Measurements from ENCODE around the gene MYORG.
"Not testable (repeated sequence)": the region's sequence is repeated elsewhere in the genome, so short reads cannot be mapped to it uniquely, and the experiment has no call there.

MYORG gene

DNA sequence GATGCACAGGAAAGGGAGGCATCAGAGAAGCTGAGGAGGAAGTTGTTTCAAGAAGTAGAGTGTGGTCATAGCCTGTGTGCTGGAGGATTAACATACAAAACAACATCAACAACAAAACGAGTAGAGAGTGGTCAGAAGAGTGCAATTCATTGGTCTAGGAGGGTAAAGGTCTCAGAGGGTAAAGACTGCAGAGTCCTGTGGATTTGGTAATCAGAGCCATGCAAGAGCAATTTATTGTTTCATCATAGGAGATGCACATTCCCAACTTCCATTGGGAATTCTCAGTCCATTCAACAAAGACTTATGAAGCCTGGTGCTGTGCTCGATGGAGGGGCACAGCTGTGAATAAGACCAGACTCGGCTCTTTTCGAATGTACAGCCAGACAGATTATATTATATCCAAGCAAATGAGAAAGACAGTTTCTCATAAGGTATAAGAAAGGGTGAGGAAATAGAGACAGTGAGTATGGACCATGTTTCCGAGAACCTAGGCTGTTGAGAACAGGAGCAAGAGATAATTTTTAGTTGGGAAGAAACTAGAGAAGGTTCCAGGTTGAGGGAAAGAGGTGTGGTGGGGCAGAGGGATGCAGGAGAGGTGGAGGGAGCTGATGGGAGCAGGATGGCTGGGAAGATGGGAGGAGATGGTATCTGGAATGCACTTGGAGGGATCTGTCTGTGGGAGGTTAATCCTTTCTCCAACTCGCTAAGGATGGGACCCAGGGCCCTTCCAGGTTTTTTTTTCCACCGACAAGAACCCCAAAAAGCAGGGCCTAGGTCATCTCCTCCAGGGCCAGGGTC, 7.9 kb upstream of the MYORG start:
- DNase-seq = no peak

DNA sequence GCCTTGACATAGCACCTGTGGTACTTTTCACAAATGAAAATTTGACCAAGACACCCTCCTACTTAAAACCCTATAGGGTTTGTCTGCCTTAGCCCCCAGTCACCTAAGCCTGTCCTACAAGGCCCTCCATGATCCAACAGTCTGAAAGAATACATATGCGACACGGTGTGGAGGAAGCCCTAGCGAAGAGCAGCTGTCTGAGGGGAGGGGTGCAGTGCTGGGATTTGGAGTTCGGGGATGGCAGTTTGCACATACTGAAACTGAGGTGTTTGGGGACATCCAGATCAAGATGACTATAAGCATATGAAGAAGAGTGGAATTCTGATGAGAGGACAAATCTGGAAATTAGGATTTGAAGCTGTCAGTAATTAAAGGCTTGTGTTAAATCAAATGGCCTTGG, 7.2 kb upstream of the MYORG start:
- DNase-seq = no peak

GRCh38 chr9:34382879-34383278, 6.2 kb upstream of the MYORG start:
- no peak for DNase-seq

DNA sequence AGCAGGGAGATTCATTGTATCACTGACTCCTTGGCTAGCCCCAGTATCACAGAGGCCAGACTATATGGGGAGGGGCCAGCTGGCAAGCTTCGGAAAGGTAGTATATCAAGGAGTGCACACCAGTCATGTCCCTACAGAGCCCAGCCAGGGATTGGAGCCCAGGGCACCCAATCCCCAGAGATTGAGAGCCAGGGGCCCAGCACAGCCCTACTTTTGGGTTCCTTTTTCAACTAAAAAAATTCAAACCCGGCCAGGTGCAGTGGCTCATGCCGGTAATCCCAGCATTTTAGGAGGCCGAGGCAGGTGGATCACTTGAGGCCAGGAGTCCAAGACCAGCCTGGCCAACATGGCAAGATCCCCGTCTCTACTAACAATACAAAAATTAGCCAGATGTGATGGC, 5.4 kb upstream of the MYORG start:
- DNase-seq = no peak

DNA sequence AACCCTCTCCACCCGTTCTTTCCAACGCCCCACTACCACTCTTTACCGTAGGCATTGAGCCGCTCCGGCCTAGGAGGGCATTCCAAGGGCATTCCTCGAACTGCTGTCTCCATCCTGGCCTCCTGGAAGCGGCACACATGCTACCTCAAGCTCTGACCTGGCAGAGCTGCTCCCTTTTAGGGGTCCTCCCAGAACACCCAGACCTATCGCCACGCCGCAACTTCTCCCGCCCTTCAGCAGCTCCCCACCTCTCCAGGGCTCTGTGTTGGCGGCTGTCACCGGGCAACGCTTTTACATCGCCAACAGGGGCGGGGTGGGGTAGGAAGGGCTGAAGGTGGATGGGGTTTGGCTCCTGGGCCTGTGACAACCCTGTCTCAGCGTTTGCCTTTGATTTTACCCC, 4.6 kb upstream of the MYORG start:
- DNase-seq = no peak

GRCh38 chr9:34380511-34381315, 4.0 kb upstream of the MYORG start:
- DNase-seq = peak; percentile 83

- no peak for DNase-seq
Measured at GRCh38 chr9:34380034-34380510, 3.4 kb upstream of the MYORG start.

DNA sequence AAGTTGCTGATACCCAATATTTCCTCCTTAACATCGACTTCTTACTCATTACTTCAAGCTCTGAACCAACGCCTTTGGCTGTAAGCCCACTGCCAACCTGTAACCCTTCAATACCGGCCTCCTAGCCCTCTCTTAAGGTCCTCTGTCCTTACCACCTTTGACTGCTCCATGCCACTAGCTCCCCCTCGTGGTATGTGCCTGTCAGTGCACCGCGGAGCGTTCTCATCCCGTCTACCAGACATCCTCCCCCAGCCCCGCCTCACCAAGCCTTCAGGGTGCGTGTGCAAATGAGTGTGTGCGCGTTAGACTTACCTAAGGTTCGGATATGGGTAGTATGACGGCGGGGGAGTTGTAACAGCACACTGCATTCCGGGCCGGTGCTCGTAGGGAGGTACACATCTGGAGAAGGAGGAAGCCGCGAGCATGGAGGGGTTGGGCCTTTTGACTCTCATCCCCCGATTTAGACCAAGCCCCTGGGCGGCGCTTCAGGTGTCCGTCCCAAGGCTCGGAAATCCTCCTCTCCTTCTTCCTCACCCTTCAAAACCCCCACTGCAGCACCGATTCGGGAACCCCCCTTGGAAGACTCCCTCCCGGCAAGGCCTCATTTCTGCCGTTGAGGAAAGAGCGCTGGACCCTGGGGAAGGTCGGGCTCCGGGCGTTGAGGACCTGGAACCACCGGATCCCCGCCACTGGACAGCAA, 2.8 kb upstream of the MYORG start:
- peak; percentile 89 for DNase-seq

GRCh38 chr9:34378376-34379060, 1.8 kb upstream of the MYORG start:
- DNase-seq = no peak

- DNase-seq = no peak
Measured at GRCh38 chr9:34377404-34377746, 677 bp upstream of the MYORG start.

DNA sequence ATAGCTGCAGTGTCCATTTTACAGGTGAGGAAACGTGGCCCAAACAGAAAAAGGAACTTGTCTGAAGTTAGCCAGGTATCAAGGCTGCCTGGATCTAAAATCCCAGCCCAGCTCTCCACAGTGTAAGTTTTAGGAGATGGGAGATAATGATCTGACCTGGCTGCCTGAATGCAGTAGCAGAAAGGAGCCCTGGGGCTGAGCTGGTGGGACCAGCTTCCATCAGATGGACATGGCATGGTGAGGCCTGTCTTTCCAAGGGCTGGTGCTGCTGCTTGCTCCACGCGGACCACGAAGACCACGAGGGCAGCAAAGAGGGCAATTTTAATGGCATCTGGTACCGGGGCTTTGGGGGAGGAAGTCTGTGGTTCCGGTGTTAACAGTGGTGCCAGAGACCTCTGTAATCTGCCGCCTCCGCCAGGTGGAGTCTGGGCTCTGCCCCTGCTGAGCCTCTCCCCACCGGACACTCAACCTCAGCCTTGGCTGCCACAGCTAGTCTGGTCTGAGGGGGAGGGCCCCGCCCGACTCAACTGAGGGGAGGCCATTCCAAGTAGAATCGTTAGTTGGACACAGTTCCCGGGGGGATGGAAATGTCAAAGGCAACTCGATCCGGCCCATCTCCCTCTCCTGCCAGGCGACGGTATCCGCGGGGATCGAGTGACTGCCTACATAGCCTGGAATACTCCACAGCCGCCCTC, 650 bp downstream of the MYORG start:
- no peak for DNase-seq

- DNase-seq = no peak
Measured at GRCh38 chr9:34374905-34375552, 1.7 kb downstream of the MYORG start.

- no peak for DNase-seq
Measured at GRCh38 chr9:34374339-34374738, 2.4 kb downstream of the MYORG start.

- no peak for DNase-seq
Measured at GRCh38 chr9:34373749-34374148, 2.9 kb downstream of the MYORG start.

- no peak for DNase-seq
Measured at GRCh38 chr9:34372467-34373011, 4.2 kb downstream of the MYORG start.

- no peak for DNase-seq
Measured at GRCh38 chr9:34371886-34372466, 4.7 kb downstream of the MYORG start.

GRCh38 chr9:34370970-34371880, 5.5 kb downstream of the MYORG start:
- no peak for DNase-seq

- DNase-seq = no peak
Measured at GRCh38 chr9:34370335-34370969, 6.2 kb downstream of the MYORG start.

- no peak for DNase-seq
Measured at GRCh38 chr9:34369636-34370035, 7.1 kb downstream of the MYORG start.

- DNase-seq = not testable (repeated sequence)
Measured at GRCh38 chr9:34368796-34369195, 7.9 kb downstream of the MYORG start.
